Measurements from ENCODE around the gene CCDC122.

The CCDC122 gene

GRCh38 chr13:43905435-43906031 lies 26.0 kb upstream of the CCDC122 start:
- peaks cover 6% of the 10 kb centered on the region for H3K4me1 ChIP-seq (ENCODE audit: insufficient read depth, low read length)
- no peak overlapping the region for H3K4me3 ChIP-seq (ENCODE audit: low read depth in 1 of 2, low read length in 2 of 2)
- H3K9ac ChIP-seq (ENCODE audit: low read length), result no peak overlapping the region
- no peaks in the 10 kb centered on the region for H3K36me3 ChIP-seq (ENCODE audit: insufficient read depth, low read length)
- H3K27ac ChIP-seq (ENCODE audit: low read depth, low read length), result no peak overlapping the region
- H3K9me3 ChIP-seq (ENCODE audit: low read length), result no peaks in the 10 kb centered on the region
- no peaks in the 10 kb centered on the region for H3K27me3 ChIP-seq (ENCODE audit: control insufficient read depth in 1 of 2, insufficient read depth in 2 of 2, low read length in 2 of 2)

GRCh38 chr13:43895940-43896339 lies 16.4 kb upstream of the CCDC122 start:
- no peaks in the 10 kb centered on the region for H3K36me3 ChIP-seq (ENCODE audit: insufficient read depth, low read length)
- H3K27me3 ChIP-seq (ENCODE audit: control insufficient read depth in 1 of 2, insufficient read depth in 2 of 2, low read length in 2 of 2), result no peaks in the 10 kb centered on the region
- no peak overlapping the region for H3K4me3 ChIP-seq (ENCODE audit: low read depth in 1 of 2, low read length in 2 of 2)
- H3K4me1 ChIP-seq (ENCODE audit: insufficient read depth, low read length), result no peaks in the 10 kb centered on the region
- no peaks in the 10 kb centered on the region for H3K9me3 ChIP-seq (ENCODE audit: low read length)
- no peak overlapping the region for H3K9ac ChIP-seq (ENCODE audit: low read length)
- no peak overlapping the region for H3K27ac ChIP-seq (ENCODE audit: low read depth, low read length)

- Histone ChIP-seq H3K27ac (ENCODE audit: low read depth, low read length) (no peak overlapping the region), H3K4me3 (ENCODE audit: low read depth in 1 of 2, low read length in 2 of 2) (no peak overlapping the region), H3K9me3 (ENCODE audit: low read length) (no peaks in the 10 kb centered on the region), H3K4me1 (ENCODE audit: insufficient read depth, low read length) (no peaks in the 10 kb centered on the region), H3K36me3 (ENCODE audit: insufficient read depth, low read length) (no peaks in the 10 kb centered on the region), H3K9ac (ENCODE audit: low read length) (no peak overlapping the region), H3K27me3 (ENCODE audit: control insufficient read depth in 1 of 2, insufficient read depth in 2 of 2, low read length in 2 of 2) (no peaks in the 10 kb centered on the region)
Measured at GRCh38 chr13:43894438-43894837, 14.9 kb upstream of the CCDC122 start.

GRCh38 chr13:43884222-43884621 lies 4.7 kb upstream of the CCDC122 start:
- H3K27me3 ChIP-seq (ENCODE audit: control insufficient read depth in 1 of 2, insufficient read depth in 2 of 2, low read length in 2 of 2), result no peaks in the 10 kb centered on the region
- no peak overlapping the region for H3K4me3 ChIP-seq (ENCODE audit: low read depth in 1 of 2, low read length in 2 of 2)
- H3K27ac ChIP-seq (ENCODE audit: low read depth, low read length), result no peak overlapping the region
- H3K9me3 ChIP-seq (ENCODE audit: low read length), result no peaks in the 10 kb centered on the region
- H3K36me3 ChIP-seq (ENCODE audit: insufficient read depth, low read length), result no peaks in the 10 kb centered on the region
- peaks cover 4% of the 10 kb centered on the region for H3K4me1 ChIP-seq (ENCODE audit: insufficient read depth, low read length)
- no peak overlapping the region for H3K9ac ChIP-seq (ENCODE audit: low read length)

GRCh38 chr13:43883631-43884030 lies 4.1 kb upstream of the CCDC122 start:
- H3K4me1 ChIP-seq (ENCODE audit: insufficient read depth, low read length), result peaks cover 6% of the 10 kb centered on the region

GRCh38 chr13:43881580-43881979 lies 2.0 kb upstream of the CCDC122 start:
- Histone ChIP-seq H3K27me3 (ENCODE audit: control insufficient read depth in 1 of 2, insufficient read depth in 2 of 2, low read length in 2 of 2) (no peaks in the 10 kb centered on the region), H3K4me3 (ENCODE audit: low read depth in 1 of 2, low read length in 2 of 2) (no peak overlapping the region), H3K9ac (ENCODE audit: low read length) (no peak overlapping the region), H3K36me3 (ENCODE audit: insufficient read depth, low read length) (no peaks in the 10 kb centered on the region), H3K9me3 (ENCODE audit: low read length) (no peaks in the 10 kb centered on the region), H3K27ac (ENCODE audit: low read depth, low read length) (no peak overlapping the region), H3K4me1 (ENCODE audit: insufficient read depth, low read length) (peaks cover 12% of the 10 kb centered on the region)

More at GRCh38 chr13:43883631-43884030, 4.1 kb upstream of the CCDC122 start:
- Histone ChIP-seq H3K36me3 (ENCODE audit: insufficient read depth, low read length) (no peaks in the 10 kb centered on the region), H3K4me3 (ENCODE audit: low read depth in 1 of 2, low read length in 2 of 2) (no peak overlapping the region), H3K9me3 (ENCODE audit: low read length) (no peaks in the 10 kb centered on the region), H3K27me3 (ENCODE audit: control insufficient read depth in 1 of 2, insufficient read depth in 2 of 2, low read length in 2 of 2) (no peaks in the 10 kb centered on the region), H3K9ac (ENCODE audit: low read length) (no peak overlapping the region), H3K27ac (ENCODE audit: low read depth, low read length) (no peak overlapping the region)

- Histone ChIP-seq H3K36me3 (ENCODE audit: insufficient read depth, low read length) (no peaks in the 10 kb centered on the region), H3K4me1 (ENCODE audit: insufficient read depth, low read length) (peaks cover 12% of the 10 kb centered on the region), H3K27ac (ENCODE audit: low read depth, low read length) (no peak overlapping the region), H3K4me3 (ENCODE audit: low read depth in 1 of 2, low read length in 2 of 2) (no peak overlapping the region), H3K9me3 (ENCODE audit: low read length) (no peaks in the 10 kb centered on the region), H3K9ac (ENCODE audit: low read length) (no peak overlapping the region), H3K27me3 (ENCODE audit: control insufficient read depth in 1 of 2, insufficient read depth in 2 of 2, low read length in 2 of 2) (no peaks in the 10 kb centered on the region)
Measured at GRCh38 chr13:43880926-43881325, 1.4 kb upstream of the CCDC122 start.

- Histone ChIP-seq H3K36me3 (ENCODE audit: insufficient read depth, low read length) (no peaks in the 10 kb centered on the region), H3K27me3 (ENCODE audit: control insufficient read depth in 1 of 2, insufficient read depth in 2 of 2, low read length in 2 of 2) (no peaks in the 10 kb centered on the region), H3K9me3 (ENCODE audit: low read length) (no peaks in the 10 kb centered on the region), H3K4me3 (ENCODE audit: low read depth in 1 of 2, low read length in 2 of 2) (peak overlapping the region; percentile 68 to 74), H3K9ac (ENCODE audit: low read length) (peak overlapping the region; percentile 51), H3K4me1 (ENCODE audit: insufficient read depth, low read length) (peaks cover 12% of the 10 kb centered on the region), H3K27ac (ENCODE audit: low read depth, low read length) (peak overlapping the region; percentile 93)
Measured at GRCh38 chr13:43880214-43880855, 795 bp upstream of the CCDC122 start.

- H3K27ac ChIP-seq (ENCODE audit: low read depth, low read length), result peak within 1 kb of the TSS; percentile 93
- peaks cover 12% of the 10 kb centered on the region for H3K4me1 ChIP-seq (ENCODE audit: insufficient read depth, low read length)
- no peaks in the 10 kb centered on the region for H3K9me3 ChIP-seq (ENCODE audit: low read length)
- H3K4me3 ChIP-seq (ENCODE audit: low read depth in 1 of 2, low read length in 2 of 2), result peak within 1 kb of the TSS; percentile 68 to 74
- no peaks in the 10 kb centered on the region for H3K36me3 ChIP-seq (ENCODE audit: insufficient read depth, low read length)
- no peaks in the 10 kb centered on the region for H3K27me3 ChIP-seq (ENCODE audit: control insufficient read depth in 1 of 2, insufficient read depth in 2 of 2, low read length in 2 of 2)
- peak within 1 kb of the TSS; percentile 62 for H3K9ac ChIP-seq (ENCODE audit: low read length)
Measured at GRCh38 chr13:43879755-43880181, 228 bp upstream of the CCDC122 start, which contains the start of gene LACC1. LACC1 (plus strand) TSS chr13:43879904; CDS start chr13:43880986, 1,082 bp downstream.

- Histone ChIP-seq H3K4me3 (ENCODE audit: low read depth in 1 of 2, low read length in 2 of 2) (no peak overlapping the region), H3K9me3 (ENCODE audit: low read length) (no peaks in the 10 kb centered on the region), H3K36me3 (ENCODE audit: insufficient read depth, low read length) (peaks cover 4% of the 10 kb centered on the region), H3K9ac (ENCODE audit: low read length) (no peak overlapping the region), H3K27me3 (ENCODE audit: control insufficient read depth in 1 of 2, insufficient read depth in 2 of 2, low read length in 2 of 2) (no peaks in the 10 kb centered on the region), H3K4me1 (ENCODE audit: insufficient read depth, low read length) (peaks cover 12% of the 10 kb centered on the region), H3K27ac (ENCODE audit: low read depth, low read length) (no peak overlapping the region)
Measured at GRCh38 chr13:43877766-43878165, 1.8 kb downstream of the CCDC122 start.

- H3K9me3 ChIP-seq (ENCODE audit: low read length), result no peaks in the 10 kb centered on the region
- H3K27me3 ChIP-seq (ENCODE audit: control insufficient read depth in 1 of 2, insufficient read depth in 2 of 2, low read length in 2 of 2), result no peaks in the 10 kb centered on the region
- H3K27ac ChIP-seq (ENCODE audit: low read depth, low read length), result no peak overlapping the region
- H3K36me3 ChIP-seq (ENCODE audit: insufficient read depth, low read length), result peaks cover 4% of the 10 kb centered on the region
- H3K4me1 ChIP-seq (ENCODE audit: insufficient read depth, low read length), result peaks cover 12% of the 10 kb centered on the region
- H3K9ac ChIP-seq (ENCODE audit: low read length), result no peak overlapping the region
- H3K4me3 ChIP-seq (ENCODE audit: low read depth in 1 of 2, low read length in 2 of 2), result no peak overlapping the region
Measured at GRCh38 chr13:43877326-43877725, 2.2 kb downstream of the CCDC122 start.

GRCh38 chr13:43876366-43876765 lies 3.2 kb downstream of the CCDC122 start:
- Histone ChIP-seq H3K4me3 (ENCODE audit: low read depth in 1 of 2, low read length in 2 of 2) (no peak overlapping the region), H3K27me3 (ENCODE audit: control insufficient read depth in 1 of 2, insufficient read depth in 2 of 2, low read length in 2 of 2) (no peaks in the 10 kb centered on the region), H3K36me3 (ENCODE audit: insufficient read depth, low read length) (peaks cover 4% of the 10 kb centered on the region), H3K9ac (ENCODE audit: low read length) (no peak overlapping the region), H3K27ac (ENCODE audit: low read depth, low read length) (no peak overlapping the region), H3K9me3 (ENCODE audit: low read length) (no peaks in the 10 kb centered on the region), H3K4me1 (ENCODE audit: insufficient read depth, low read length) (peaks cover 12% of the 10 kb centered on the region)

Measured in muscle layer of colon (tissue), 2 donors.